Activated CD8-positive, alpha-beta memory T cell treated with anti-CD3 and anti-CD28 coated beads, Interleukin-2, amount 50 U/mL, for 24 hours (primary cell): ENCODE results near the gene PYGO2.
"Not testable (repeated sequence)": the region's sequence is repeated elsewhere in the genome, so short reads cannot be mapped to it uniquely, and the experiment has no call there.

Source experiments
- DNase-seq: peaks from one replicate; pipeline ENCODE4 v3.0.0-alpha.2; 2020; ENCODE audit errors: extremely low read depth

Gene PYGO2

DNA sequence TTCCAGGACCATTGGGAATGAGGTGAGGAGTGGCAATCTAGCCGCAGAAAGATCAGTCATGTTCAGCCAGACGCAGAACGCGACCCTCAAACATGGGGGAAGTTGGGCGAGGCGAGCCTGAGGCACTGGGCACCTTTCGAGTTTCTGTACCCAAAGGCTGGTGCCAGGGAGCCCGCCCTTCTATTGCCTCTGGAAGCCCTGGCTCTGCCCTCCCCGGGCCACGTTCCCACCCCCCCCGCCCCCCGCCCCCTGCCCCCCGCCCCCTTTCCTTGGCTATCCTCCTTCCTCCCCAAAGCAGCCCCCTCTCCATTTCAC is 38.8 kb upstream of the PYGO2 start:
- DNase-seq: no peak

DNA sequence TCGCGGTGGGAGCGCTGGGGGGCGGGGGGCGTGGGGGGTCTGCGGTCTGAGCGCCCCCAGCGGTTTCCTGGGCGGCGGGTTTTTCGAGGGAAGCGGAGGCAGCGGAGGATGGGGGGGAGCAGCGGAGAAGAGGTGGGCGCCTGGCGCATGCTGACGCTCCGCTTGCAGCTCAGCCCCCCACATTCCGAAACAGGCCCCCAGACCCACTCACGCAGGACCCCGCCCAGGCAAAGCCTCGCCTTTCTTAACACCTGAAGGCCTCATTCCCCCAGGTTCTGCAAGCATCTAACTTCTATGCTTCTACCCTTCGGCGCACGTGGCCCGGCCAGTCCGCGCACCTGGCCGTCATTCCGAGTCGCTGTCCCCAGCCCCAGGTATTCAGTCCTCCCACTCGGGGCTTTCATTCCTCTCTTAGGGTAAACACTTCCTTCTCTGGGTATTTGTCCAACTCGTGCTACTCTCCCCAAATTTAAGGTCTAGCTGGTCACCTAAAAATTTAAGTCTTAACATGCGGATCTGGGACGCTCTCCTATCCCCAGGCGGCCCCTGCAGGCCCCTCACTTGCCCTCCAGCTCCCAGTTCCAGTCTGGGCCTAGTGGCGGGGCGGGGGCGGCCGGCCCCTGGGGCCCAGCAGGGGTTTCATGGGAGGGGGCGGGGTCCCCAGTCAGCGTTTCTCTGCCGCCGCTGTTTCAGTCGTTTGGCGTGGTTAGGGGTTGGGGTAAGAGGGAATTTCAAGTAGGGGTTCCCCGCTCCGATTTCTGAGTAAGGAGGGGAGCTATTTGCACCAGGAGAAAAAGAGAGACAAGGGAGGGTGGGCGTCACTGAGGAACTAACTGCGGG is 38.2 kb upstream of the PYGO2 start:
- no peak for DNase-seq

DNA sequence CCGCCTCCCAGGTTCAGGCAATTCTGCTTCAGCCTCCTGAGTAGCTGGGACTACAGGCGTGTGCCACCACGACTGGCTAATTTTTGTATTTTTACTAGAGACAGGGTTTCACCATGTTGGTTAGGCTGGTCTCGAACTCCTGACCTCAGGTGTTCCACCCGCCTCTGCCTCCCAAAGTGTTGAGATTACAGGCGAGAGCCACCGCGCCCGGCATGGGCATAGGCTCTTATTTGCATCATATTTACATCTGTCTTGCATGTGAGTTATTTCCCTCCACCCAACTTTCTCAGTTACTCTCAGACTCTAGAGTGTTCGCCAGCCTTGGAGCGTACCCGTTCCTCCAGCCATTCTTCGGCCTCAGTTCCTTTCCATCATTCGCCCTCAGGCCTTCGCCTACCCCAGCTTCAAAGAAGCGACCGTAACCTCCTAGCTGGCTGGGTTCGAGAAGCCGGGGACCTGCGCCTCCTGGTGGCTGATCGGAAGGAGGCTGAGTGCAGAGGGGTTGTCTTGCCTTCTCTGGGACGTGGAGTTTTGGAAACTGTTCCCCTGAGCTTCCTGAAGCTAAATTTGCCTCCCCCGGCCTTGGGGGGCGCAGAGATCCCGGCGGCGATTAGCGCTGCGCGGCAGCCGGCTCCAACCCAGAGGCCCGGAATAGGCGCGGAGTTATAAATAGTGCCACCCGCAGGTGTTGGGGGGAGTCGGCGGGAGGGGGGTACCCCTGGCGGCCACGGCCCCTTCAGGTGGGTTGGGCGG is 37.4 kb upstream of the PYGO2 start:
- DNase-seq: no peak

DNA sequence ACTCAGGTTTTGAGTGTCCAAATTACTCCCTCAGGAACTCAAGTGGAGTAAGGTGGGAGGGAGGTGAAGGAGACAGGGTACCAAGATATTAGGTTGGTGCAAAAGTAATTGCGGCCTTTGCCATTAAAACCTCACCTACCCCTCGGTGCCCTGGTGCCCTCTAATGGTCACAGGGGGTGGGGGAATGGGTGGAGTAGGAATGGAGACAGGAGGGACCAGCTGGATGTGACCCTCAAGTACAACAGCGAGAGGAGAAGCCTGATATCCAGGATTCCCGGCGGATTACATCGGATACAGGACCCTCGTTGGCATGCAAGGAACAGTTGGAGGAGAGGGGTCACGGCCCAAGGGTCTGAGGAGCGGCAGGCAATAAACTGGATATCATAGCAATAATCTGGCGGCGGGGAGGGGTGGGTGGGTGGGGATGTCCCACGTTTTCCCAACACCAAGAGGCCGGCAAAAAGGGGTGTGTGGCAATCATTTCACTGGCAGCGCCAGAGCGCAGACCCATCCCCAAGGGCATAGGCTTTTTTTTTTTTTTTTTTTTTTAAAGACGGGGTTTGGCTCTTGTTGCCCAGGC is 36.7 kb upstream of the PYGO2 start:
- DNase-seq: no peak

DNA sequence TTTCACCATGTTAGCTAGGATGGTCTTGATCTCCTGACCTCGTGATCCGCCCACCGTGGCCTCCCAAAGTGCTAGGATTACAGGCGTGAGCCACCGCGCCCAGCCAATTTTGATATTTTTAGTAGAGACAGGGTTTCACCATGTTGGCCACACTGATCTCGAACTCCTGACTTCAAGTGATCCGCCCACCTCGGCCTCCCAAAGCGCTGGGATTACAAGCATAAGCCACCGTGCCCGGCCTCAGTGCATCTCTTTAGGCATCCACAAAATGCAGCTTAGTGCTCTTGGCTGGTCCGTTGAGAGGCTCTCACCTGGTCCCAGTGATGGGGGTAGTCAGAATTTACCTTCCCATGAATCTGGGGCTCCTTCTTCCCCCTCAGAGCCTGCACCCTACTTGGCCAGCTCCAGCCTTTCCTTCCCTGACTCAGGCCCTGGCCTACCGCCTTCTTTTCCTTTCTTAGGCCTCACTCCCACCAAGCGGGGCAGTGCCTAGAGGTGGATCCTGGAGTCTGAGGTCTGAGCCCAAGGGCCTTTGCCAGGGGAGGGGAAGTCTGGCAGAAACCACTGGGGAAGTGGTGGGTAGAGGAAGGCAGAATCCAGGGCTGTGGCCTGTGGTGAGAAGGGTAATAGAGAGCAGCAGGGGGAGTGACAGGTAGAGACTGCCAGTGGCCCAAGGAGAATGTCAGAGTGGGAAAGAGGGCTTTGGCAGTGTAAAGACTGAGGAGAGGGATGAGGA is 35.6 kb upstream of the PYGO2 start:
- DNase-seq: no peak

DNA sequence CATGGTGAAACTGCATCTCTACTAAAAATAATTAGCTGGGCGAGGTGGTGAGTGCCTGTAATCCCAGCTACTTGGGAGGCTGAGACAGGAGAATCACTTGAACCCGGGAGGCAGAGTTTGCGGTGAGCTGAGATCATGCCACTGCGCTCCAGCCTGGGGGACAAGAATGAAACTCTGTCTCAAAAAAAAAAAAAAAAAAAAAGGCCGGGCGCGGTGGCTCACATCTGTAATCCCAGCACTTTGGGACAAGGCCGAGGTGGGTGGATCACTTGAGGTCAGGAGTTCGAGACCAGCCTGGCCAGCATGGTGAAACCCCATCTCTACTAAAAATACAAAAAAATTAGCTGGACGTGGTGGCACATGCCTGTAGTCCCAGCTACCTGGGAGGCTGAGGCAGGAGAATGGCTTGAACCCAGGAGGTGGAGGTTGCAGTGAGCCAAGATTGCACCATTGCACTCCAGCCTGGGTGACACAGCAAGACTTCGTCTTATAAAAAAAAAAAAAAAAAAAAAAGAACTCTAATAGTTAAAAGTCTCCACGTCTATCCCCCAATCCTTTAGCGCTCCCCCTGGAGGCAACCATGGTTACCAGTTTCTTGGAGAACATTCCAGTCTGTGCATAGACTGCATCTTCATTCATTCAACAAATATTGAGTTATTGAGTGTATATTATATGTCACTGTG is 33.9 kb upstream of the PYGO2 start:
- not testable (repeated sequence) for DNase-seq

DNA sequence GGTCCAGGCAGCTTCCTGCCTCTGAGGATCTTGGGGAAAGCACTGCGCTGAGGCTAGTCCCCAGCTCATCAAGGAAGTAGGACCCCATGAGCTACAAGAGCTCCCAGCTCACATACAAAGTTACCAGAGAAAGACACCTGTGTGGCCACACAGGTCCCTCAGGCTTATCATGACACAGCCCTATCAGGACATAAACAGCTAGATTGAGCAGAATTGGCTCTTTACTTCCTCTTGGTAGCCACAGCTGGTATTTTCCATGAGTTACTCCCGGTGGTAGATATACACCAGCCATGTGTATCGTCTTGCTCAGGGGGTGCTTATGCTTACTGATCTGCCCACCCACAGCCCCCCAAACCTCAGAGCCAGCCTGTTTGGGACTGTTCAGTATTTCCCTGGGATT is 33.0 kb upstream of the PYGO2 start:
- DNase-seq: no peak

DNA sequence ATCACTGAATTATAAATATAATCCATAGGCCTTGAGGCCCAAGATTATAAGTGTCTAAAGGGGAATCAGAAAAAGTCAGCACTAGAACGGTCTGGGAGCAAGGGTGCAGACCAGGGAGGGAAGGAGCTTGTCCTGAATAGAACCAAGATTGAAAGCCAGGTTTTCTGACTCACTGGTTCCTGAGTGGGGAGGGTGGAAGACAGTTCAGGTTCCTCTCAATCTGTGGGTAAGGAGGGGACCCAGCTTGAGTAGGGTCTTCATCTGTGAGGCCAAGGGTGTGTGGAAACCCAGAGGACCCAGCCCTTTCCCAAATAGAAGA is 32.6 kb upstream of the PYGO2 start:
- DNase-seq: no peak

DNA sequence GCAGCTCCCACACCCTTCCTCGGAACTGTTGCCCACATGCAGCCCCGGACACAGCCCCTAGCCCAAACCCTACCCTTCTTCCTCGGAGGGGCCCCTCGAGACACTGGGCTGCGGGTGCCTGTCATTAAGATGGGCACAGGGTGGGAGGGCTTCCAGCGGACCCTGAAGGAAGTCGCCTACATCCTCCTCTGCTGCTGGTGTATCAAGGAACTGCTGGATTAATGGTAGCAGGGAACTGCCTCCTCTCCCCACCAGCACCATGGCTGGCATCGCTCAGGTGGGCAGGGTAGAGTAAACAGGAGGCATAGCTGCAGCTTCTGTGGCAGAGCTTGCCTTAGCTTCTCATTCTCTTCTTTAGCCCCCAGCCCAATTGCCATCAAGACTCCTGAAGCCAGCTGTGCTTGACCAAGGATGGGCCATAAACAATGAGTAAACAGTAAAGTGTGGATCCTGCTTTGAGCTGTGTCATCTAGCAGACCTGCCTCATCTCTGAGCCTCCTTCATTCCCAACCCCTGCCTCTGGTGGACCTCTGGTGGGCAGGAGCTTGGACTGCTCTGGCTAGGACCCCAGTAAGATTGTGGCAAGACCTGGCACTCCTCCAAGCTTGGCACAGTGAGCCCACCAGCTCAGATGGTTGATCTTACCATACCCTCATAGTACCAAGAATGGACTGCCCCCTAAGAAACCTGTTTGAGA is 32.1 kb upstream of the PYGO2 start, which contains the start of gene LENEP:
TSS of gene LENEP (plus strand) at position 15 of the 697 bp plus-strand sequence. CDS start at position 37, 22 bp downstream.
- no peak for DNase-seq

DNA sequence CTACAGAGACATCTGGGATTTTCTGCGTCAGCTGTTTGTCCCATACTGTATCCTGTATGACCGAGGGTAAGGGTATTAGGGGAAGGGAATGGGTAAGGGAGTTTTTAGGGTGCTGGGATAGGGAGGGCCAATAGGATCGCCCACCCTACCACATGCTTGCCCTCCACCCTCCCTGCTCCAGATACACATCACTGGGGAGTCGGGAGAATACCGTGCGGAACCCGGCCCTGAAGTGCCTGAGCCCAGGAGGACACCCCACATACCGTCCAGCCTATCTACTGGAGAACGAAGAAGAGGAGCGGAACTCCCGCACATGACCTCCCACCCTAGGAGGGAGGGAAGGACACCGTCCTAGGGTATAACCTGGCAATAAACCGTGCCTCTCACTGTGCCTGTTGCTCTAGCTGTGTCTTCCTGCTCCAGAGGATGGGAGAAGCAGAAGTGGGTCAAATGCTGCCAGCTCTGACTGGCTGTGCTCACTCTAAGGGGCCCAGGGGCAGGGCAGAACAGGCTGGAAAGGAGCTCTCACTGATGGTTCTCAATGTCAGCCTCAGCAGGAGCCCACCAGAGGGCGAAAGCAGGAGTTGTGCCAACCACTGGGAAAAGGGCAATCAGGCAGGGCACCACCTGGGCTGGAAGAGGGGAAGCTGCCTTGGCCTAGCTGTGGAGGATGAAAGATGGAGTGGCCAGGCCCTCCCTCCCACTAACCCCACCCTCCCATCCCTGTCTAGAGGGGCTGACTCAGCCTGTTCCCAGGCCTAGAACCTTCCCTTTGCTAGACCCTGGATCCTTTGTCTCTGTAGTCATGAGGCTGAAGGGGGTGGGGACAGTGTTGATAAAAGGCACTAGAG is 31.4 kb upstream of the PYGO2 start:
- DNase-seq: no peak

DNA sequence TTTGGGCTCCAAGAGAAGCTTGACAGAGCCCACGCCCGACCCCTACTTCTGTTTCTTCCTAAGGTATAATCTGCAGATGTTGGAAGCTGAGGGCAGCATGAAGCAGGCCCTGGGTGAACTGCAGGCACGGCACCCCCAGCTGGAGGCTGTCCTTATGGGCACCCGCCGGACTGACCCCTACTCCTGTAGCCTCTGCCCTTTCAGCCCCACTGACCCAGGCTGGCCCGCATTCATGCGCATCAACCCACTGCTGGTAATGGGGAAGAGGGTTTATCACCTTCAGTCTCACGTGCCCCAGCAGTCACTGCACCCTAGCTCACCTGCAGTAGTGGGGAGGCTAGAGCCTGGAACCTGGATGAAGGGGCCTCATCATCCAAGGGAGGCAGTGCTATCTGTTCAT is 28.7 kb upstream of the PYGO2 start:
- DNase-seq: no peak

DNA sequence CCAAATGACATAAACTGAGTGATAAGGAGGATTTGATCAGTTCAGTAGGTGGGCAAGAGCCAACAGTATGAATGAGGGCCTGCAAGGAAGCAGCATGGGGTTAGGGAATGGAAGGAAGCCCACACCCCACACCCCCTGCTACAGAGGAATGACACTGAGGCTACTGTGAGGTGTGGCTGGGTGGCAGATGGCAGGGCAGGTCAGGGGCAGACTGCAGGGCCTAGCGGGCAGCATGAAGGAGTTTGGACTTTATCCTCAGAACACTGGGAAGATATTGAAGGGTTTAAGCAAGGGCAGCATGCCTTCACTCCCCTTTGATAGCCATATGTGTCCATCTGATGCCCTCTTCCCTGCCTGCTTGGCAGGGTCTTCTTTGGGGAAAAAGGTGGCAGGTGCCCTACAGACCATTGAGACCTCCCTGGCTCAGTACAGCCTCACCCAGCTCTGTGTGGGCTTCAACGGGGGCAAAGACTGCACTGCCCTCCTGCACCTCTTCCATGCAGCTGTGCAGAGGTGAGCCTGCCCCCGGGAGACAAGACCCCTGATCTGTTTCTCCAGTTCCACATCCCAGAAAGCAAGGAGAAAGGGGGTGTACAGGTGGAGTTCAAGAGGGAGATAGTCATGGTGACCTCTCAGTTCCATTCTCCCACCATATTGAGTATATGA is 27.7 kb upstream of the PYGO2 start:
- no peak for DNase-seq

DNA sequence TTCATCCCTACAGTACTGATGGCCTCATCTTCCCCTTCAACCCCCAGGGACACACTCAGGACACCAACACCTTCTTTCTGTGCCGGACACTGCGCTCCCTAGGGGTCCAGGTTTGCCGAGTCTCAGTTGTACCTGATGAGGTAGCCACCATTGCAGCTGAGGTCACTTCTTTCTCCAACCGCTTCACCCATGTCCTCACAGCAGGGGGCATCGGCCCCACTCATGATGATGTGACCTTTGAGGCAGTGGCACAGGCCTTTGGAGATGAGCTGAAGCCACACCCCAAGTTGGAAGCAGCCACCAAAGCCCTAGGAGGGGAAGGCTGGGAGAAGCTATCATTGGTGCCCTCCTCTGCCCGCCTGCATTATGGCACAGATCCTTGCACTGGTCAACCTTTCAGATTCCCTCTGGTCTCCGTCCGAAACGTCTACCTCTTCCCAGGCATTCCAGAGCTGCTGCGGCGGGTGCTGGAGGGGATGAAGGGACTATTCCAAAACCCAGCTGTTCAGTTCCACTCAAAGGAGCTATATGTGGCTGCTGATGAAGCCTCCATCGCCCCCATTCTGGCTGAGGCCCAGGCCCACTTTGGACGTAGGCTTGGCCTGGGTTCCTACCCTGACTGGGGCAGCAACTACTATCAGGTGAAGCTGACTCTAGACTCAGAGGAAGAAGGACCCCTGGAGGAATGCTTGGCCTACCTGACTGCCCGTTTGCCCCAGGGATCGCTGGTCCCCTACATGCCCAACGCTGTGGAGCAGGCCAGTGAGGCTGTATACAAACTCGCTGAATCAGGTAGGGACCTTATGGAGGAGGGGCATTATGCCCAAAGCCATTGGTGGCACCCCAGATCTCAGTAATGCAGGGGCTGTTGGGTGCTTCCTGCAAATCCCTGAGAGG is 26.7 kb upstream of the PYGO2 start:
- no peak for DNase-seq

DNA sequence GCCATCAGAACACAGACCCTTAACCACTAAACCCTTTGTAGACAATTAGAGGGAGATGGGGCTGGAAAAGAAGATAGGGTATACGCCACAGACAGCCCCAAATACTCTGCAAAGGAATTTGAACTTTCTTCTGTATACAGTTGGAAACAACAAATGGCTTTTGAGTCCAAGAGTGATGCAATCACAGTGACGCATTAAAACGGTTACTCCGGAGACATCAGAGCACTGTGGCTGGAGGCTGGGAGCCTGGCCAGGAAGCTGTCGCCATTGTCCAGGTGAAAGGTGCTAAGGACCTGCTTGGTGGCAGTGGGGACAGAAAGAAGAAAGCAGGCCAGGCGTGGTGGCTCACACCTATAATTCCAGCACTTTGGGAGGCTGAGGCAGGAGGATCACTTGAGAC is 25.7 kb upstream of the PYGO2 start:
- DNase-seq: no peak

DNA sequence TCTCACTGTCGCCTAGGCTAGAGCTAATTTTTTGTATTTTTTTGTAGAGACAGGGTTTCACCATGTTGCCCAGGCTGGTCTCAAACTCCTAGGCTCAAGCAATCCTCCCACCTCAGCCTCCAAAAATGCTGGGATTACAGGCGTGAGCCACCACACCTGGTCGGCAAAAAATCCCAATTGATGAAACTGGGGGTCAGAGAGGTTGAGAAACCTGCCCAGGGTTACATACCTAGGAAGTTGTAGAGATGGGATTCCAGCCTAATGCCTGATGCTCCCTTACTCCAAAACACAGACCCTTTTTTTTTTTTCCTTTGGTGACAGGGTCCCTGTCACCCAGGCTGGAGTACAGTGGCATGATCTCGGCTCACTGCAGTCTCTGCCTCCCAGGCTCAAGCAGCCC is 25.2 kb upstream of the PYGO2 start:
- not testable (repeated sequence) for DNase-seq

DNA sequence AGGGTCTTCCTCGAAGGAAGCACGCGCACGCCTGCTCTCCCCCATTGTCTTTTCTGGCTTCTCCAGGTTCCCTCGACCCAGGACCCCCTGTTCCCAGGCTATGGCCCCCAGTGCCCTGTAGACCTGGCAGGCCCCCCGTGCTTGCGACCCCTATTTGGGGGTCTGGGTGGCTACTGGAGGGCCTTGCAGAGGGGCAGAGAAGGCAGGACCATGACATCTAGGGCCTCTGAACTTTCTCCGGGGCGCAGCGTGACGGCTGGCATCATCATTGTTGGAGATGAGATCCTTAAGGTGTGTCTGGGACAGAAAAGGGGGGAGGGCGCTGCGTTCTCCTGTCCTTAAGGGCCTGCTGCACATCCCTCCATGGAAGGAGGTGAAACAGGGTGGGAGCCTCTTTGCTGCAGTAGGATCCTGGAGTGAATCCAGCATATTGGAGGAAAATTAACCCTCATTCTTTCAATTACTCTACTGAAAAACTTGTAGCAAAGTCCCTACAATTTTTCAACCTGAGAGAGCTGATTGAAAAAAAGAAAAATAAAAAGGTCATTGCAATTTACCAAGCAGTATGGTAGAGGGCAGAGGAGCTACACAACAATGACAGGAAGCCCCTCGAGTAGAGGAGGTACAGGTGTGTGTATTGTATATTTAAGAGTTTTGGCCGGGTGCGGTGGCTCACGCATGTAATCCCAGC is 22.3 kb upstream of the PYGO2 start:
- DNase-seq: no peak

DNA sequence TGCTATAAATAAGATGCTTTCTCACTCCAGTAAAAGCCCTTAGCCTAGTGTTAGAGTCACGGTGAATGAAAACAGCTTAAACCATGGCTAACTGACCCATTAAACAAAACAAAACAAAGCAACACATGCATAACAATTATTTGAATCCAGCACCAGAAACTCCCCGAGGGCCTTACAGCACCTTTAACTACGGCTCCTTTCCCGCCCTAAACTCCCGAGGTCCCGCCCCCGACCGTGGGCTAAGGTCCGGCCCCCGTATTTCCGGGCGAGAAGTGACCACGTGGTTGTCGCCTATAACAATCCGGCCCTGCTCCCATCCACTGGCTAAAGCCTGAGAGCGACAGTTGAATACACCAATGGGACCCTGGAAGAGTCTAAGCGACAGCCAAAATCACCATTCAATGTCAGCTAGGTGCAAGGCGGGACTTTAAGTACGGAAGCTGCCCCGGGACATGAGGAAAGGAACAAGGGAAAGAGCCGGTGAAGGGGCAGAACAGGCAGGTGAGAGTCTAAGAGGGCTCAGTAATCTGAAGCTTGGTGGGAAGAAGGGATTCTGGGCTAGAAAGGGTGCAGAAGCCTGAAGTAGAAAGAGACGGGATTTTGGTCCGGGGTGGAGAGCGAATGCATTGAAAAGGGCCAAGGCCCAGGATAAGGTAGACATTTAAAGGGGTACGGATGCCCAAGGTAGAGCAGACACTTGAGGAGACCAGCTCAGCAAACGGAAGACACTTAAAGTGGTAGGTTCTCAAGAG is 21.5 kb upstream of the PYGO2 start, which contains the start of gene FLAD1:
TSS of gene FLAD1 (plus strand) at position 448 of the 752 bp plus-strand sequence. CDS start 351 bp downstream, outside the sequence.
- DNase-seq: peak; percentile 93
